Caco-2 (cell line): ENCODE data around the gene RBM17. TPM values are rescaled to one million over a fixed set of nuclear protein-coding genes. Genes with fewer than 3 reads are reported as not detected.

ENCODE experiments used
- BruUV-seq: library from RNA; stranded (reverse); fragments of 400-500 nt; replicated peaks from 2 replicates; lab custom pipeline; 2021; lab: Mats Ljungman, UMichigan
- CTCF ChIA-PET: fragments of 300-600 bp; sonication (Branson Sonifier 250); formaldehyde crosslinking; loops from one replicate; lab custom pipeline; 2022; ENCODE audit warnings: antibody characterized with exemption; lab: Charles Lee
- POLR2A ChIA-PET: fragments of 300-600 bp; sonication (Branson Sonifier 250); formaldehyde crosslinking; loops from one replicate; lab custom pipeline; 2022; ENCODE audit warnings: antibody characterized with exemption; lab: Charles Lee
- DNase-seq, 2 experiments: peaks; one replicate each; pipeline versions ENCODE4 v3.0.0 to v3.0.0-alpha.2; 2020 to 2022
- H3K27me3 ChIP-seq: replicated peaks from 2 replicates; pipeline ENCODE4 v1.6.0; 2011; ENCODE audit warnings: low read length; ENCODE audit not compliant: control insufficient read depth, insufficient read depth
- H3K36me3 ChIP-seq: 2 replicates; pipeline ENCODE4 v1.5.1; 2011; ENCODE audit warnings: low read length; ENCODE audit not compliant: control insufficient read depth, insufficient read depth
- H3K4me1 ChIP-seq: fragments of 250-450 bp; sonication (Bioruptor Pico); 2 replicates; pipeline ENCODE4 v1.5.1; 2020; ENCODE audit warnings: mild to moderate bottlenecking
- H3K4me3 ChIP-seq: 2 replicates; pipeline ENCODE4 v1.5.1; 2011; ENCODE audit warnings: low read depth, mild to moderate bottlenecking, control low read depth, low read length
- H3K9me3 ChIP-seq: fragments of 250-450 bp; sonication (Bioruptor Pico); 2 replicates; pipeline ENCODE4 v1.5.1; 2020; ENCODE audit warnings: mild to moderate bottlenecking, moderate library complexity
- H3K27ac Mint-ChIP-seq: one replicate; pipeline ENCODE4 v1.8.0; 2022; ENCODE audit warnings: mixed read lengths; ENCODE audit not compliant: unreplicated experiment
- H3K27me3 Mint-ChIP-seq: one replicate; pipeline ENCODE4 v1.8.0; 2022; ENCODE audit warnings: mixed read lengths; ENCODE audit not compliant: insufficient read depth, unreplicated experiment
- H3K36me3 Mint-ChIP-seq: one replicate; pipeline ENCODE4 v1.8.0; 2022; ENCODE audit warnings: mild to moderate bottlenecking, mixed read lengths; ENCODE audit not compliant: insufficient read depth, unreplicated experiment
- H3K4me1 Mint-ChIP-seq: one replicate; pipeline ENCODE4 v1.8.0; 2022; ENCODE audit warnings: low read depth, mixed read lengths; ENCODE audit not compliant: unreplicated experiment
- H3K4me3 Mint-ChIP-seq: one replicate; pipeline ENCODE4 v1.8.0; 2022; ENCODE audit warnings: mild to moderate bottlenecking, moderate library complexity, mixed read lengths; ENCODE audit not compliant: unreplicated experiment
- H3K9me3 Mint-ChIP-seq: one replicate; pipeline ENCODE4 v1.8.0; 2022; ENCODE audit warnings: mixed read lengths; ENCODE audit not compliant: unreplicated experiment
- intact Hi-C: fragments of 100-400 bp; cut with micrococcal nuclease; formaldehyde crosslinking; loops from one replicate; pipeline ENCODE4 v1.10.0; 2022; ENCODE audit not compliant: unreplicated experiment
- total RNA-seq: library from RNA; stranded (reverse); gene quantifications from 2 replicates; pipeline ENCODE4 v1.2.3, GENCODE V29; 2022
- TF ChIP-seq, protein P1 (sequence below), 2 experiments: fragments of 200-600 bp in 1 of 2; IDR thresholded peaks; 1 replicate in 1 of 2; 2 replicates in 1 of 2; pipeline versions ENCODE4 v1.5.1 to v1.8.0; 2011 to 2022; ENCODE audit warnings: antibody characterized with exemption in 1 of 2, control low read depth in 1 of 2, inconsistent platforms in 1 of 2, low read depth in 1 of 2, low read length in 1 of 2, mild to moderate bottlenecking in 1 of 2, moderate library complexity in 1 of 2; ENCODE audit not compliant: insufficient read depth in 1 of 2, severe bottlenecking in 1 of 2, unreplicated experiment in 1 of 2

RBM17 gene
- total RNA-seq, 1 experiment from 2014 or later, result 290 TPM

DNA sequence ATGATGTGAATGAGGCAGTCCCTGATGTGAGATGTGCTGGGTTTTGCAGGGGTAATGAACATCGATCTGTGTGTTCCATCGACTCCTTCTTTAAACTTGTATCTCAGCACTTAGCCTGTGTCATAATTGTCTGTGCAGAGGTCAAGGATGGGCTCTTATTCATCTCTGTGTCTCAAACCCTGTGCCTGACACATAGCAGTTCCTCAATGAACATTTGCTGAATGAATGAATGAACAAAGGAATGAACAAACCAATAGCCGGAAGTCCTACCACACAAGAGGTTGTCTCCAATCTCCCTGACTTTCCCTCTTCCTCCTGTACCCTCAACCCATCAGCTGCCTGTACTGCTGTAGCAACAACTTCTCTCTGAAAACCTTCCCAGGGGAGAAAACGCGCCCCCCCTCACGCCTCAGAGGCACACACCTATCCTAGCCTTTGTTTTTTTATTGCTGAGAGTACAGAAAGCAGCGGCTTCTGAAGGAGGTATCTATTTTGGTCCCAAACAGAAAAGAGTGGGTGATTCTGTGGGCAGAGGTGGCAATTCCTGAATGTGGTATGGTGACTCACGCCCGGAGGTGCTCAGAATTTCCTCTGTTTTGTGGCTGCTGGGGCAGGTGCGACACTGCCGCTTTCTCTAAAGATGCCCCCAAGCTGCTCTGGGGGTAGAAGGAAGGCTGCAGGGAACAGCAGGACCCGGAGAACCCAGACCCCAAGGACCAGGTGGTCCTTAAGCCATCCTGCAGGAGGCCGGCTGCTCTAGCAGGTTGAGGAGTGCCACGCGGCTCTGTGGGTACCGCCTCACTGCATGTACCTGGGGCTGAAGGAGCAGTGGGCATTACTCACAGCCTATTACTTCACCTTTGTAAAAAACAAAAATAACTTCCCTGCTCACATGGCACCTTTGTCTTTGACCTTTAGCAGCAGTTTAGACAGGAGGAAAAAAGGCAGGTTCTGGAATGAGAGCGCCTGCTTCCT lies 36.3 kb upstream of the RBM17 start:
- intact Hi-C loops, result no loop called here
- no peak for DNase-seq
- Histone ChIP-seq H3K27me3 (0 out of 2 replicates have a peak, but pooled peaks cover 1% of the 10 kb centered on the region), H3K4me1 (no peaks in the 10 kb centered on the region), H3K4me3 (no peak overlapping the region), H3K9me3 (no peaks in the 10 kb centered on the region), H3K36me3 (no peaks in the 10 kb centered on the region)
- H3K36me3 Mint-ChIP-seq, result no peaks in the 10 kb centered on the region
- no peaks in the 10 kb centered on the region for H3K9me3 Mint-ChIP-seq
- TF ChIP-seq, protein P1, sequence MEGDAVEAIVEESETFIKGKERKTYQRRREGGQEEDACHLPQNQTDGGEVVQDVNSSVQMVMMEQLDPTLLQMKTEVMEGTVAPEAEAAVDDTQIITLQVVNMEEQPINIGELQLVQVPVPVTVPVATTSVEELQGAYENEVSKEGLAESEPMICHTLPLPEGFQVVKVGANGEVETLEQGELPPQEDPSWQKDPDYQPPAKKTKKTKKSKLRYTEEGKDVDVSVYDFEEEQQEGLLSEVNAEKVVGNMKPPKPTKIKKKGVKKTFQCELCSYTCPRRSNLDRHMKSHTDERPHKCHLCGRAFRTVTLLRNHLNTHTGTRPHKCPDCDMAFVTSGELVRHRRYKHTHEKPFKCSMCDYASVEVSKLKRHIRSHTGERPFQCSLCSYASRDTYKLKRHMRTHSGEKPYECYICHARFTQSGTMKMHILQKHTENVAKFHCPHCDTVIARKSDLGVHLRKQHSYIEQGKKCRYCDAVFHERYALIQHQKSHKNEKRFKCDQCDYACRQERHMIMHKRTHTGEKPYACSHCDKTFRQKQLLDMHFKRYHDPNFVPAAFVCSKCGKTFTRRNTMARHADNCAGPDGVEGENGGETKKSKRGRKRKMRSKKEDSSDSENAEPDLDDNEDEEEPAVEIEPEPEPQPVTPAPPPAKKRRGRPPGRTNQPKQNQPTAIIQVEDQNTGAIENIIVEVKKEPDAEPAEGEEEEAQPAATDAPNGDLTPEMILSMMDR (IDR thresholded peaks at IDR 0.05; ENCODE audit: insufficient read depth in 1 of 2, low read depth in 1 of 2, low read length in 1 of 2, severe bottlenecking in 1 of 2, unreplicated experiment in 1 of 2), result no peak
- peaks cover 30% of the 10 kb centered on the region for H3K27me3 Mint-ChIP-seq
- peaks cover 7% of the 10 kb centered on the region for H3K4me1 Mint-ChIP-seq
- CTCF ChIA-PET, result no interaction called here
- POLR2A ChIA-PET, result no interaction called here
- H3K27ac Mint-ChIP-seq, result no peak overlapping the region
- H3K4me3 Mint-ChIP-seq, result no peak overlapping the region
- BruUV-seq, result no TSS peak

- Mint-ChIP-seq H3K9me3 (no peaks in the 10 kb centered on the region), H3K27me3 (peaks cover 33% of the 10 kb centered on the region), H3K4me3 (no peak overlapping the region), H3K27ac (no peak overlapping the region), H3K36me3 (no peaks in the 10 kb centered on the region), H3K4me1 (peaks cover 7% of the 10 kb centered on the region)
- TF ChIP-seq, protein P1 (IDR thresholded peaks at IDR 0.05; ENCODE audit: insufficient read depth in 1 of 2, low read depth in 1 of 2, low read length in 1 of 2, severe bottlenecking in 1 of 2, unreplicated experiment in 1 of 2), result no peak
- H3K4me3 ChIP-seq, result no peak overlapping the region
- H3K9me3 ChIP-seq, result no peaks in the 10 kb centered on the region
- no peaks in the 10 kb centered on the region for H3K36me3 ChIP-seq
- DNase-seq, result no peak
- intact Hi-C loops, result no loop called here
- no peaks in the 10 kb centered on the region for H3K4me1 ChIP-seq
- ChIA-PET POLR2A (no interaction called here), CTCF (no interaction called here)
- 0 out of 2 replicates have a peak, but pooled peaks cover 1% of the 10 kb centered on the region for H3K27me3 ChIP-seq
- no TSS peak for BruUV-seq
Measured at GRCh38 chr10:6053303-6053702, 35.5 kb upstream of the RBM17 start.

- CTCF ChIA-PET, result no interaction called here
- Histone ChIP-seq H3K36me3 (no peaks in the 10 kb centered on the region), H3K9me3 (no peaks in the 10 kb centered on the region), H3K4me1 (no peaks in the 10 kb centered on the region), H3K27me3 (0 out of 2 replicates have a peak, but pooled peaks cover 1% of the 10 kb centered on the region), H3K4me3 (no peak overlapping the region)
- H3K27me3 Mint-ChIP-seq, result peaks cover 36% of the 10 kb centered on the region
- no peak overlapping the region for H3K27ac Mint-ChIP-seq
- H3K36me3 Mint-ChIP-seq, result no peaks in the 10 kb centered on the region
- intact Hi-C loops, result no loop called here
- H3K9me3 Mint-ChIP-seq, result no peaks in the 10 kb centered on the region
- no peak for DNase-seq
- no peak overlapping the region for H3K4me3 Mint-ChIP-seq
- POLR2A ChIA-PET, result no interaction called here
- TF ChIP-seq, protein P1 (IDR thresholded peaks at IDR 0.05; ENCODE audit: insufficient read depth in 1 of 2, low read depth in 1 of 2, low read length in 1 of 2, severe bottlenecking in 1 of 2, unreplicated experiment in 1 of 2), result no peak
- peaks cover 7% of the 10 kb centered on the region for H3K4me1 Mint-ChIP-seq
- BruUV-seq, result no TSS peak
Measured at GRCh38 chr10:6053816-6054631, 34.8 kb upstream of the RBM17 start.
